HG02938 (cell line): ENCODE results near the gene LRRC25.
"Not testable (repeated sequence)": the region's sequence is repeated elsewhere in the genome, so short reads cannot be mapped to it uniquely, and the experiment has no call there.

Experiments used
- ATAC-seq: cut with Tn5 transposase; IDR thresholded peaks from one replicate; pipeline ENCODE4 v1.9.1; 2021; ENCODE audit warnings: mild to moderate bottlenecking, moderate library complexity; ENCODE audit not compliant: unreplicated experiment

Gene LRRC25

GRCh38 chr19:18383622-18384021 is 13.8 kb downstream of the LRRC25 start:
- not testable (repeated sequence) for ATAC-seq

GRCh38 chr19:18380843-18381242 is 16.6 kb downstream of the LRRC25 start:
- no peak for ATAC-seq

- no peak for ATAC-seq
These were observed 17.3 kb downstream of the LRRC25 start for GRCh38 chr19:18379803-18380747.

DNA sequence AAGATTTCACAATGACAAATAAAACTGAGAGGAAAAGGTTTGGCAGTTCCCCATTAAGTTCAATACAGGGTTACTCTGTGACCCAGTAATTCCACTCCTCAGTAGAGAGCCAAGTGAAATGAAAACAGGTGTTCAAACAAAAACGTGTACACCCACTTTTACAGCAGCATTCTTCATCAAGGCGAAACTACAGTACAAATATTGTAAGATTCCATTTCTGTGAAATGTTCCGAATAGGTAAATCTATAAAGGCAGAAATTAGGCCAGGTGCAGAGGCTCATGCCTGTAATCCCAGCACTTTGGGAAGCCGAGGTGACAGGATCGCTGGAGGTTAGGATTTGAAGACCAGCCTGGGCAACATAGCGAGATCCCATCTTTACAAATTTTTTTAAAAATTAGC is 20.4 kb downstream of the LRRC25 start:
- ATAC-seq = no peak

DNA sequence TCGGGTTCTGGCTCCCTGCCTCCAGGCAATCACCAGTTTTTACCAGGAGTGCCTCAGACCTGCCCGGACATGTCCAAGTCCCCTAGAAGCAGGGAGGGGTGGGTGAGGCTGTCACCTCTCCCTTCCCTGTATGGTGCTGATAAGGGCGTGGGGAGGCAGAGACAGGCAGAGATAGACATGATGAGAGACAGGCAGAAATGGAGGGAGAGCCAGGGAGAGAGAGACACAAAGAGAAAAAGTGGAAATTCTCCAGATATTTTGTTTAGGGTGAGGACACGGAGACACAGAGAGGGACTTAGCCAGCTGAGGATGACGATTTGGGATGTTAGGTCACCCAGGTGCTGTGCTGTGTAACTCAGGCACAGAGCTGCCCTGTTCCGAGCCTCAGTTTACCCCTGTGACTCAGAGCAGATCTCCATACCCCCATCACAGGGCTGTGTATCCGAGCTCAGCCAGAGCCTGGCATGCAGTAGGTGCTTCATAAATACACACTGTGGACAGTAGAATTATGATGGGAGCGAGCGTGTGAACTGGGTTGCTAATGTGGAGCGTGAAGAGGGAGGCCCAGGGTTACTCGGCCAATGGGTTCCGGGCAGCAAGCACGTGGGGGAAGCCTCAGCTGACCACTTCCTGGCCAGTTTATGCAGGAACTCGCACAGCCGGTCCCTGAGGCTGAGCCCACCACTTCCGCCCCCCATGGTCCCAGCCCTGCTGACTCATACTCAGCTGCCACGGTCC is 23.4 kb downstream of the LRRC25 start:
- ATAC-seq = peak; percentile 81

DNA sequence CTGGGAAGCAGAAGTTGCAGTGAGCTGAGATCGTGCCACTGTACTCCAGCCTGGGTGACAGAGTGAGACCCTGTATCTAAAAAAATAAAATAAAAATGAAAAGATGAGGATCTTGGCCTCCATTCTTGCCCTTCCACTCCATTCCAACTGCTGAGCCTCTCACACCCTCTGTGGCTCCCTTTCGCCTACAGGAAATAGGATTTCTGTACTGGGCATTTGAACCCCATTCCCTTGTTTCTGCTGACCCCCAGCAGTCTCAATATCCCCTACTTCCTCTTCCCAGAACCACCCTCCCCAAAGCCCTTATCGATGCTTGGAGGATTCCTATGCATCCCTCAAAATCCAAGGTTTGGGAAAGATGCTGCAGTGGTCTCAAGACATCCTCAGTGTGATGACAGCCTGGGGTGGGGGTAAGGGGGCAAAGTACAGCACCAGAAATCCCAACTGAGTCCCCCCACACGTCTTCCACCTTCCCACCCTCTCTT is 24.0 kb downstream of the LRRC25 start:
- ATAC-seq = no peak

DNA sequence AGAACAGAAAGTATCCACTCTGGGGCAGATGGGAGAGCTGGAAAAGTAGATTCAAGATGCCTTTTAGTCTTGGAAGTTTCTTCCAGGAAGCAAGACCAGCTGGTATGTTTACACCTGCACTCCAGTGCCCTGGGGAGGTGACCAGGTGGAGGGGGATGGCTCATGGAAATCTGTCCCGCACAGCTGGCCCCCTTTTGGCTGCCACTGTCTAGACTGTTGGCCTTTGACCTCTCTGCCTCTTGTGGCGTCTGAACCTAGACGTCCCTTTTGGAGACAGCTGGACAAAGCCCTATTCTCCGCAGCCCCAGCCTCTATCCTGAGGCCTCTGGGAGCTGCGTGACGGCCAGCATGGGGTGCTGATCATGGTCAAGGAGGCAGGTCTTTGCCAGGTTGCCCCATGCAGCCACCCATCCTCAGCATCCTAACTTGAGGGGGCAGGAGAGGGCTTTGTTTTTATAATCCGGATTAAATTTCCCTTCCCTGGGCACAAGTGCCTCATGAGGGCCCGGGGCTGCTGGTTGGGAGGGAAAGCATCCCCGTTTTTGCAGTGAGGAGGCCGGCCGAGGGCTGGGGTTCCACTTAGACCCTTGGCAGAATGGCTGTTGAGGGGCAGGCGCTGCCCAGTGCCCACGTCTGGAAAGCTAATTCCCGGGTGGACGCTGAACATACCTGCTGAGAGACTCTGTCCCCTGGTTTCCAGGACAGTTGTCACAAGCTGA is 28.8 kb downstream of the LRRC25 start:
- no peak for ATAC-seq

GRCh38 chr19:18366021-18366435 is 31.4 kb downstream of the LRRC25 start:
- ATAC-seq = no peak

GRCh38 chr19:18364826-18365528 is 32.4 kb downstream of the LRRC25 start:
- ATAC-seq = no peak

- ATAC-seq = not testable (repeated sequence)
These were observed 33.1 kb downstream of the LRRC25 start for GRCh38 chr19:18364277-18364825.

GRCh38 chr19:18363787-18364186 is 33.6 kb downstream of the LRRC25 start:
- no peak for ATAC-seq

- no peak for ATAC-seq
These were observed 34.4 kb downstream of the LRRC25 start for GRCh38 chr19:18362934-18363542.

DNA sequence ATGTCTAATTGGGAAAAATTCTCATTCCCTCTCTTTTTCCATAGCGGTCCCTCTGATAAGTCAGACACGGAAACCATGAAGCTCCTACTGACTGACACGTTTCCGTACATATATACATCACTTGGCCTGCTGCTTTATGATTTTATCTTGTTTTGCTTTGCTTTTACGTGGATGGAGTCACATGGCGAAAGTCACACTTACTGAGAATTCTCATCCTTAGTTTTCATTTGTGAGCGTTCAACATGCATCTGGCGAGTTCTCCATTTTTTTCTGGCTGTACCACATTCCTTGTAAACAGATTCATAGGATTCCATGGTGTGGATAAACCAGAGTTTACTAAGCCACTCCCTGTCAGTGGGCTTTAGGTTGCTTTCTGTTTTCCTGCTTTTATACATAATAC is 35.8 kb downstream of the LRRC25 start:
- ATAC-seq = no peak

DNA sequence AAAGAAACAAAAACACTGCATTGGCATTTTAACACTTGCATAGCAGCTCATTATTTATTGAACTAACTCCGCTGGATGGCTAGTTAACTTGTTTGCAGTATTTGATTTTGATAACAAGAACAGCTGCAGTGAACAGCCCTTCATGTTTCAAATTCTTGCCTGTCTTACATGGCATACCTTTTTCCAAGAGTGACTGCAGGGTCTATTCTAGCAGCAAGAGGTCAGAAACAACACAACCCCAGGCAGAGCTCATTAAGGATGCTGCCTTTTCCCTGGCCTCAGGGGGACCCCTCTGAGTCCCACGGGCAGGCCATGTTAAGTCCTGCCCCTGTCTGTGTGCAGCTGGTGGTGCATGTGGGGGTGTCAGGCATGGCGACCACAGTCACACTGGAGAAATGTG is 40.4 kb downstream of the LRRC25 start:
- ATAC-seq = no peak

DNA sequence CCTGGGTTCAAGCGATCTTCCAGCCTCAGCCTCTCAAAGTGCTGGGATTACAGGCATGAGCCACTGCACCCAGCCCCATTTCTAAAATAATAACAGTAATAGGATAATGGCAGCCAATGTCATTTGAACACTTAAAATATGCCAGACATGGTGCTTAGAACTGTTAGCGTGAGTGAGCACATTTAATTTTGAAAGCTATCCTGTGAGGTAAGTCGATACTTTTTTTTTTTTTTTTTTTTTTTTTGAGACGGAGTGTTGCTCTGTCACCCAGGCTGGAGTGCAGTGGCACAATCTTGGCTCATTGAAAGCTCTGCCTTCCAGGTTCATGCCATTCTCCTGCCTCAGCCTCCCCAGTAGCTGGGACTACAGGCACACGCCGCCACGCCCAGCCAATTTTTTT is 42.7 kb downstream of the LRRC25 start:
- ATAC-seq = not testable (repeated sequence)

- no peak for ATAC-seq
These were observed 43.9 kb downstream of the LRRC25 start for GRCh38 chr19:18353378-18354005.

DNA sequence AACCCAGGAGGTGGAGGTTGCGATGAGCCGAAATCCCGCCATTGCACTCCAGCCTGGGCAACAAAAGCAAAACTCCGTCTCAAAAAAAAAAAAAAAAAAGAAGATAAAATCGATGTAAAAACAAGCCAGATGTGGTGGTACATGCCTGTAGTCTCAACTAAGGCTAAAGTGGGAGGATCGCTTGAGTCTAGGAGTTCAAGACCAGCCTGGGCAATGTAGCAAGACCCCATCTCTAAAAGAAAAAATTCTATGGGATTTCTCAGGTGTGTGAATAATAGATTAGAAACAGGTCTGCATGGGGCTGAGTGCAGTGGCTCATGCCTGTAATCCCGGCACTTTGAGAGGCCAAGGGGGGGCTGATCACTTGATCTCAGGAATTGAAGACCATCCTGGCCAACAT is 45.9 kb downstream of the LRRC25 start:
- ATAC-seq = no peak

GRCh38 chr19:18350490-18350889 is 46.9 kb downstream of the LRRC25 start:
- no peak for ATAC-seq

GRCh38 chr19:18349524-18350128 is 47.8 kb downstream of the LRRC25 start:
- no peak for ATAC-seq
